ENCODE measurements around the gene NTPCR.
A peak's percentile ranks its signal among the peaks of the same experiment; 100 is the strongest.
"Not testable (repeated sequence)": the region's sequence is repeated elsewhere in the genome, so short reads cannot be mapped to it uniquely, and the experiment has no call there.

Gene NTPCR

DNA sequence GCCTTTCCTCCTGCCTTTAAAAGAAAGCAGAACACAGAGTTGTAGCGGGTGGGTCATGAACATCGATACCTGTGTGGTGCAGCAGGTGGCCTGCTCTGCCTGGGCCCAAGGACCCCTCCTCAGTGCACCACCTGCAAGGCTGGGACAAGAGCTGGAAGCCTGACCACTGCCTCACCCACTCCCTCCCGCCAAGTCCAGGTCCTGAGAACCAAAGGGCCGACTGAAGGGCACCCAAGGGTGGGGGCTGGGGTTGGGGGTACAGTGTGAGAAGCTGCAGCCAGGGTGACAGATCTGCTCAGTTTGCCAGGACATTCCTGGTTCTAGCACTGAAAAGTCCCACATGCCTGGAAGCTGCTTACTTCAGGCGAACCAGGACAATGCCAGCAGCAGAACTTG, 36.1 kb downstream of the NTPCR start:
- no peak for DNase-seq

DNA sequence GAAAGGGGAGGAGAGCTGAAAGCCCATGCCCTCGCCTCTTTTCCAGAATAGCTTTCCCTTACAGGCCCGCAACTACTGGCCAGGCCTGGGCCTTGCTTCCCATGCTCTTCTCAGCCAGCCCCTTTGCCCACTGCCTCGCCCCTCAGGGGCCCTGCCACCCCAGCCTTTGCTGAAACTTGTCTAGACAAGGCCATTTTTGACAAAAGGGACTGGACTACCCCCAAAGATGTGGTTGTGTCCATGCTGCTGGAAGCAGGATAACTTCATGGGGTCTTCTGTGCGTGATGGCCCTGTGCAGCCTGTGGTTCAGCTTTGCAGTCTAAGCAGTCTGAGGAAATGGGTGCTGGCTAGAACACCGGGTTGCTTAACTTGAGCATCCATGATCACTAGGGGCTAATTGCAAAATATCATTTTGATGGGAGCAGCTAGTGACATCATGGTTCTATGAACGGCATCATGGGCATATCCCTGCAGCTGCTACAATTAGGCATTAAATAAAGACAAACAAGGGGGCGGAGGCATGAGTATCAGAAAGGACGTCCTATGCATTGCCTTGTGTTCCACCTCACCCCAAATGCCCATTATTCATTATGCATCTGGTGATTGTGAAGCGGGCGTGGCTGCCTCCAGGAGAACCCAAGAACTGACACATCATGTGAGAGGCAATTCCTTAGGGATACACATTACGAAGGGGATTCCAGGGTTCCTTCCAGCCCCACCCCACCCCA, 36.8 kb downstream of the NTPCR start:
- no peak for DNase-seq

- no peak for DNase-seq
Observed at GRCh38 chr1:232987774-232988140, 37.3 kb downstream of the NTPCR start.

DNA sequence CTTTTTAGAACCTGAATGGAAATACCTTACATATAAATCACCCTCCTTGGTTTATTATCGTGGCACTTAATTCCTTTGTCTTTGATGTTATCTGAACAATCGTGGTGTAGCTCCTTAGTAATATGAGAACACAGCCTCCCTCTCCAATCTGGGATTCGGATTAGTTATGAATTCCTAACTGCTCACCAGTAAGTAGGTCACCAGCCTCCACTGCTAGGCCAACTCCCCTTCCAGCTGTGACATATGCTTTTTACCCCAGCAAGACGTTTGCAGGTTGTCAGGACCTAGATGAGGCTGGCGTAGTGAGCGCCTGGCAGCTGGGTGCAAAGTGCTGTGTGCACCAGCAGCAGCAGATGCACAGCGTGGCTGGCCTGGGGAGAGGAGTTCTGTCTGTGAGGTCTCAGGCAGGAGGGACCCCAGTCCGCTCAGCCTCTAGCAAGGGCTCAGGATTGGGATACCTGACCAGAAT, 38.2 kb downstream of the NTPCR start:
- DNase-seq = no peak

- DNase-seq = no peak
Observed at GRCh38 chr1:232990176-232991128, 40.0 kb downstream of the NTPCR start.

- no peak for DNase-seq
Observed at GRCh38 chr1:232991238-232991637, 40.8 kb downstream of the NTPCR start.

GRCh38 chr1:232992227-232992626, 41.8 kb downstream of the NTPCR start:
- peak in 1 of 14 donors; percentile 42 for DNase-seq

DNA sequence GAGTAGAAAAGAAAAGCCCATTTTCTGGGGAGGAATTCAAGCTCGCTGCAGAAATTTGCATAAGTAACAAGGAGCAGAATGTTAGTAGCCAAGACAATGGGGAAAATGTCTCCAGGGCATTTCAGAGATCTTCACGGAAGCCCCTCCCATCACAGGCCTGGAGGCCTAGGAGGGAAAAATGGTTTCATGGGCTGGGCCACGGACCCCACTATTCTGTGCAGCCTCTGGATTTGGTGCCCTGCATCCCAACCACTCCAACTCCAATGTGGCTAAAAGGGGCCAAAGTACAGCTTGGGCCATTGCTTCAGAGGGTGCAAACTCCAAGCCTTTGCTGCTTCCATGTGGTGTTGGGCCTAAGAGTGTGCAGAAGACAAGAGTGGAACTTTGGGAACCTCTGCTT, 43.1 kb downstream of the NTPCR start:
- no peak for DNase-seq

GRCh38 chr1:232995189-232995588, 44.8 kb downstream of the NTPCR start:
- DNase-seq = no peak

DNA sequence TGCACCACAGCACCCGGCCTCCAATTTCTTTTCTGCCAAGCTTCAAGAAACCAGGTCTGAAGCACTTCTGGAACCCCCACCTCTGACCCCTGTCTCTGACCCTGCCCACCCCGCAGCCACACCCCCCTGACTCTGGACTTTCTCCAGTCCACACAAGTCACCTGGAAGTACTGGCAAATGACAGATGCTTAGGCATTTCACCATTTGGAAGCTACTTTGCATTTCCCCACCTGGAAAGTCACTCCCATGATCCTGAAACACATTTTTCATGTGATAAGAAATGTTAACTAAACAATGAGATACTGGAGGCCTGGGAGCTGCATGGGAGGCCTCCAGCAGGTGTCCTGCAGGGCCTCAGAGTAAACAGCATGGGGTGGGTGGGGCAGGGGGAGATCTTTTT, 45.7 kb downstream of the NTPCR start:
- no peak for DNase-seq

- no peak for DNase-seq
Observed at GRCh38 chr1:232998138-232998537, 47.7 kb downstream of the NTPCR start.

DNA sequence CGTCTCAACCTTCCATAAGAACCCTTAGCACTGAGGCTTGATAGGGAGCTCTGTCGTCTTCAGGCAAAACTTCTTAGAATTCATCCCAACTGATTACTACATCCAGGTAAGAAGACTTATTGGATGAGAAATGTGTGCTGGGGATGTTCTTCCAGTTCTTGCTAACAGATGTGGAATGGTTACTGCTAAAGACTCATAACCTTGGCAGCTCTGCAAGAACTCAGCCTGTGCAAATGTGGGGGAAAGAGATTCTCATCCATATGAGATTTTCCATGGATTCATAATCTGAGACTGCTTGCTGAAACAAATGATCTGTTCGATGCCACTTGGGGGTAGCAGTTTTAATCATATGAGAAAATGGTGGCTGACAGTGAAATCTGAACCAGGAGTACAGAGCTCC, 48.2 kb downstream of the NTPCR start:
- DNase-seq = no peak

DNA sequence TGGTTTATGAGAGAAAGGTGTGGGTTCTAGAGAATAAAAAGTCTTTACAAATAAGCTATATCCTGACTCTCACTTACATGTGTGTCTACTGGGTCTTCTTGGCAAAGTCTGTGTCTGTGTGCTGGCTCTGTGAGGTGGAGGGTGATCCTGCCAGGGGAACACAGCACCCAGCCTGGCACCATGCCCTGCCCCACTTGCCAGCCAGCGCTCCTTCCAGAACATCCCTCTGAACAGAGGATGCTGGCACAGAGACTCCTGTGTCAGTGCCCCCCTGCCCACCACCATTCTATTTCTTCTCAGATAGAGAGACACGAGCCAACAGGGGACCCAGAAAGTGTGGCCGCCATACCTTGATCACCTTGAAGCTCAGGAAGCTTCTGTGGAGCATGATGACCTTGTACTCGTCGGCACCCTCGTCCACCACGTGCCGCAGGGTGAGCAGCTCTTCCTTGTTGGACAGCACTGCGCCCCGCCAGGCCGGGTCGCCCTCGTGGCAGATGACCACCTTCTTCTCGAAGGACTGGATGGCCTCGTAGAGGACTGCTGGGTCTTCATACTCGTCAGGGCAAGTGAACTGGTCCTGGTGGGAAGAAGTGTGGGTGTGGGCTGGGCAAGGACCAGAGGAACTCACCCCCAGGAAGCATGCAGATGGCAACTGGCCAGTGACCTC, 49.7 kb downstream of the NTPCR start:
- DNase-seq = no peak

DNA sequence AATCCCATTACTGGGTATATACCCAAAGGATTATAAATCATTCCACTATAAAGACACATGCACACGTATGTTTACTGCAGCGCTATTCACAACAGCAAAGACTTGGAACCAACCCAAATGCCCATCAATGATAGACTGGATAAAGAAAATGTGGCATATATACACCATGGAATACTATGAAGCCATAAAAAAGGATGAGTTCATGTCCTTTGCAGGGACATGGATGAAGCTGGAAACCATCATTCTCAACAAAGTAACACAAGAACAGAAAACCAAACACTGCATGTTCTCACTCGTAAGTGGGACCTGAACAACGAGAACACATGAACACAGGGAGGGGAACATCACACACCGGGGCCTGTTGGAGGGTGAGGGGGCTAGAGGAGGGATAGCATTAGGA, 53.2 kb downstream of the NTPCR start:
- DNase-seq = not testable (repeated sequence)

DNA sequence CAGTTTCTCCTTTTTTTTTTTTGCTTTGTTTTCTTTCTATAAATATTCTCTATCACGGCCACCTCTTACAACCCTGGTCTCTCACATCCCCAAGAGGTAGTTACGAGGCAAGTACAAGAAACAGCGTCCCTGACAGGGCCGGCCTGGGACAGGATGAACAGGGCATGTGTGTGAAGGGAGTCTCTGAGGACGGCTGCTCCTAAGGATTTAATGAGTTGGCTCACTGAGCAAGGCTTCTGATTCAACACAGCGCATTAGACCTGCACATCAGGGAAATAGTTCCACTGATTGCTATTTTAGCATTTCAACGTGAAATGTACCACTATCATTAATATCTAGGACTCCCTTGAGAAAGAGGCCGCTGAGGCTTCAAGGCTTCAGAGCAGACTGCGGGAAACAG, 54.0 kb downstream of the NTPCR start:
- DNase-seq = no peak

DNA sequence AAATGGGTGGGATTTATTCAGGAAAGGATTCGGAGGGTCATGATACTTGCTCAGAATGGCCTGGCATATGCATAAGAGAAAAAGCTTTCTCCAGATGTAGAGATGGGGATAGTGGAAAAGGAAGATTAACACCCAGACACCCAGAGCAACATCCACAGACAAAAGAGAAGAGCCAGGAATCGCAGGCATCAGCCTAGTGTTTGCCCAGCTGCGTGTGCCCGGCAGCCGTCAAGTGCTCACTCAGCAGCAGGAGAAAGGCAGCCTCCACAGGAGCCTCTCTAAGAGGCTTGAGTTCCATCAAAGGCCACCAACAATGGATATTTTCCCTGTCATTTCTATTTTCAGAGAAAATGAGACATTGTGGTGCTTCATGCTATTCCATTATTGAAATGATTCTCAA, 54.7 kb downstream of the NTPCR start:
- no peak for DNase-seq

GRCh38 chr1:233005703-233006102, 55.3 kb downstream of the NTPCR start:
- DNase-seq = no peak

DNA sequence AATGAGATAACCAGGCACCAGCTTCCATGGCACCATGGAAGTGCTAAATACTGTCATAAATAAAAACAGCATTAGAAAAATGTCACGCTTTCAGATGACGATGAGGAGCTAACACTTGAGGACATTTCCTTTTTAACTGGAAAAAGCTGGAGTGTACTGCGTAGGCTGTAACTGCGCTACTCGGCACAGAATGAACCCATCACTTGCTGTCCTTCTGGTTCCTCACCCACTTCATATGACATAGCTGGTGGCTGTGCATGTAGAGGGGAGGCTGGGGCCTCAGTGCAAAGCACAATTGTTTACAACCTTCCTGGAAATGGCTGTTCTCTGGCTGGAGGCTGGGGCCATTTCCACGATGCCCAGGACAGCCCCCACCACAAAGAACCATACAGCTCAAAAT, 55.7 kb downstream of the NTPCR start:
- DNase-seq = peak in 1 of 14 donors; percentile 11

GRCh38 chr1:233006541-233006973, 56.1 kb downstream of the NTPCR start:
- no peak for DNase-seq

GRCh38 chr1:233010146-233010545, 59.7 kb downstream of the NTPCR start:
- no peak for DNase-seq

DNA sequence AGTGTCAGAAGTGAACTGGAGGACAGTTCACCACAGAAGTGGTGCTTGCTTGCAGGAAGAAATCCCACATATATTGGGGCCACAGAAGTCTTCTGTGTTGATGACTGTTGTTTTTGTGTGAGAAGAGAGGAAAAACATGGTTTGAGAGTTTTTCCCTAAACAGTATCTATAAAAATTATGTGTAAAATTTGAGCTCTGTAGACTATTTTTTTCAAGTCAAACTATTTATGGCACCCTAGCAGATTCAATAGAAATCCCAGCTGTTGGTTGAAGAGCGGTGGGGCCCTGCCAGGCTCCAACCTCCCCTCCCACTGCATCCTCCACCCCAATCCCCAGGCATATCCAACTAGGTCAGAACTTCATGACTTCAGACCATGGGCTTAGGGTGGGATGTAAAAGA, 61.6 kb downstream of the NTPCR start:
- no peak for DNase-seq

GRCh38 chr1:233015965-233016364, 65.6 kb downstream of the NTPCR start:
- DNase-seq = no peak

DNA sequence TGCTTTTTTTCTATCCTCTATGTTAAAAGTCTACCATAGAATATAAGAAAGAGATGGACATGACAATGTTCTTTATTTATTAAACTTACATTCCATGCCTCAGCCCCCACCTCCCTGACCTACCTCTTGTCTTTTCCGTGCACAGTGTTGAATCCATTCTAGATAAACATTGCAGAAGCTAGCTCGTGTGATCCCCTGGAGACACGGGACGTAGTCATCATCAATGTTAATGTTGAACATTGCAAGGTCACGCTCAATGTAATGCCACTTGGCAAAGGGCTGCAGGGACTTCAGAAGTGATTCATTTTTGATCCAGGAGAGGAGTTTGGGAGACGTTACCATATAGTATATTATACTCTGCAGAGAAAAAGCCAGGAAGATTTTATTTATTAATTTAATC, 66.4 kb downstream of the NTPCR start:
- DNase-seq = no peak

Measured in C1 segment of cervical spinal cord (tissue), 14 donors.